Measurements from ENCODE around the gene TTC3.

DNA sequence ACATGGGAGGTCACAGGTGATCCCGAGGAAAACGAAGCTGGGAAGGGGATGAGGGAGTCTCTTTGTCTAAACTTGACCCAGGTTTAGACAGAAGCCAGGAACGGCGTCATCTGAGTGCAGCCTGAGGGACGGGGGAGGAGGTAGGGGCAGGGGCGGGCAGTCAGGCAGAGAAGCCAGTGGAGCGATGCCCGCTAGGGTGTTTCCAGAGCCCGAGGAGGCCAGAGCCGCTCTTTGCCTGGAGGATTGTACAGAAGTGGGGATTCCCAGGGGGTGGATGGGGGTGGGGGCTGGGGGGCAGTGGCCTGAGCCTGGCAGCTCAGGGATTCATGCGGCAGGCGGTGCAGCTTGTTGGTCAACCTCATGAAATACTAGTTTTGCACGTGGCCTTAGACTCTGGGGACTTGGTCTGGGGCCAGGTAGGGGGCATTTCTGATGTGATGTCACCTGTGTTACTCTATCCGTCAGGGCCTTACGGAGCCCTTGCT lies 135.7 kb downstream of the TTC3 start:
- no peak for TF ChIP-seq POLR2A (IDR thresholded peaks at IDR 0.05; ENCODE audit: low read depth, low read length)
- TF ChIP-seq TAF1 (IDR thresholded peaks at IDR 0.05; ENCODE audit: borderline replicate concordance, low read depth, low read length), result no peak
- no peak for TF ChIP-seq POLR2AphosphoS5 (IDR thresholded peaks at IDR 0.05; ENCODE audit: low read depth, low read length)
